PC-9 (cell line): ENCODE results near the gene NOSIP. TPM values are rescaled to one million over a fixed set of nuclear protein-coding genes. Genes with fewer than 3 reads are reported as not detected.

ENCODE experiments used
- BruUV-seq: library from RNA; stranded (reverse); fragments of 400-500 nt; replicated peaks from 2 replicates; lab custom pipeline; 2021; lab: Mats Ljungman, UMichigan
- CTCF ChIA-PET: fragments of 300-600 bp; sonication (Branson Sonifier 250); formaldehyde crosslinking; loops from one replicate; lab custom pipeline; 2022; ENCODE audit warnings: antibody characterized with exemption; lab: Charles Lee
- POLR2A ChIA-PET: fragments of 300-600 bp; sonication (Branson Sonifier 250); formaldehyde crosslinking; loops from one replicate; lab custom pipeline; 2022; ENCODE audit warnings: antibody characterized with exemption; ENCODE audit not compliant: unreplicated experiment; lab: Charles Lee
- DNase-seq, 2 experiments: peaks; one replicate each; pipeline versions ENCODE4 v3.0.0 to v3.0.0-alpha.2; 2015 to 2022; ENCODE audit warnings: mixed read lengths in 1 of 2
- H2AFZ ChIP-seq: fragments of 200-600 bp; sonication (generic); 2 replicates; pipeline ENCODE4 v1.8.1; 2017; ENCODE audit warnings: antibody characterized with exemption
- H3F3A ChIP-seq: fragments of 200-600 bp; sonication (generic); 2 replicates; pipeline ENCODE4 v1.8.1; 2017; ENCODE audit warnings: antibody characterized with exemption, mild to moderate bottlenecking, low read depth; ENCODE audit not compliant: insufficient read depth
- H3K27ac ChIP-seq: fragments of 200-600 bp; sonication (generic); 2 replicates; pipeline ENCODE4 v1.6.1; 2016; ENCODE audit warnings: mixed run types
- H3K27me3 ChIP-seq: fragments of 200-600 bp; sonication (generic); 2 replicates; pipeline ENCODE4 v1.6.1; 2016; ENCODE audit warnings: low read depth, mixed run types; ENCODE audit not compliant: insufficient read depth
- H3K36me3 ChIP-seq: fragments of 200-600 bp; sonication (generic); 2 replicates; pipeline ENCODE4 v1.6.1; 2016; ENCODE audit warnings: low read depth, mixed run types
- H3K4me1 ChIP-seq: fragments of 200-600 bp; sonication (generic); replicated peaks from 2 replicates; pipeline ENCODE4 v1.6.1; 2016; ENCODE audit warnings: mixed run types; ENCODE audit not compliant: insufficient read depth
- H3K4me2 ChIP-seq: fragments of 200-600 bp; sonication (generic); 2 replicates; pipeline ENCODE4 v1.6.1; 2017; ENCODE audit warnings: mixed run types
- H3K4me3 ChIP-seq: fragments of 200-600 bp; sonication (generic); 2 replicates; pipeline ENCODE4 v1.6.1; 2016; ENCODE audit warnings: mixed run types
- H3K79me2 ChIP-seq: fragments of 200-600 bp; sonication (generic); 2 replicates; pipeline ENCODE4 v1.6.1; 2017; ENCODE audit warnings: low read depth, mixed run types
- H3K9me2 ChIP-seq: fragments of 200-600 bp; sonication (generic); 2 replicates; pipeline ENCODE4 v1.8.1; 2017; ENCODE audit warnings: mild to moderate bottlenecking; ENCODE audit not compliant: insufficient read depth
- H3K9me3 ChIP-seq: fragments of 200-600 bp; sonication (generic); 2 replicates; pipeline ENCODE4 v1.8.1; 2016; ENCODE audit warnings: low read depth; ENCODE audit not compliant: insufficient read depth
- H4K20me1 ChIP-seq: fragments of 200-600 bp; sonication (generic); 2 replicates; pipeline ENCODE4 v1.8.1; 2017; ENCODE audit not compliant: insufficient read depth
- EZH2 ChIP-seq: fragments of 200-600 bp; sonication (generic); IDR thresholded peaks from 2 replicates; pipeline ENCODE4 v1.8.0; 2017; ENCODE audit warnings: antibody characterized with exemption, low read depth
- intact Hi-C: fragments of 100-400 bp; cut with micrococcal nuclease; formaldehyde crosslinking; loops from one replicate; pipeline ENCODE4 v1.10.0; 2022; ENCODE audit not compliant: unreplicated experiment
- total RNA-seq: library from RNA; stranded (reverse); gene quantifications from 2 replicates; pipeline ENCODE4 v1.2.3, GENCODE V29; 2021
- TF ChIP-seq, protein P1 (sequence below): fragments of 200-600 bp; sonication (generic); conservative IDR thresholded peaks from 2 replicates; pipeline ENCODE4 v1.6.1; 2017; ENCODE audit warnings: mixed run types, antibody characterized with exemption, mild to moderate bottlenecking, moderate library complexity

The NOSIP gene
- total RNA-seq, 1 experiment from 2014 or later, result 71.3 TPM

DNA sequence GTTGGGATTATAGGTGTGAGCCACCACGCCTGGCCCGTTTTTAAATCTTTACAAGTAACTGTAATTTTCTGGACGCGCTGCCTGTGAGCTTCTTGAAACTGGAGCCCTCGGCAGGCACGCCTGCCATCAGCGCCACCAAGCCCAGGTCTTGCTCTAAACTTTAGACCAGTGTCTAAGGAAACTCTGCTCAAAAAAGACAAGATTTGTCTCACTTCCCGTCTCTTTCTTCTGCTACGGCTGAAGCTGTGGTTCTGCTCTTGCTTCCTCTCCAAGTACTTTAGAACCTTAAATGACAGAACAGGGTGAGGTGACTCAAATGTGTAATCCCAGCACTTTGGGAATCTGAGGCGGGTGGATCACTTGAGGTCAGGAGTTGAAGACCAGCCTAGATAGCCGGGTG is 27.6 kb downstream of the NOSIP start:
- H3K9me2 ChIP-seq, result no peaks in the 10 kb centered on the region
- H3K27me3 ChIP-seq, result no peaks in the 10 kb centered on the region
- H2AFZ ChIP-seq, result no peak overlapping the region
- no TSS peak for BruUV-seq
- no peaks in the 10 kb centered on the region for H3K79me2 ChIP-seq
- no peak for DNase-seq
- ChIA-PET POLR2A (no interaction called here), CTCF (no interaction called here)
- H4K20me1 ChIP-seq, result no peaks in the 10 kb centered on the region
- TF ChIP-seq, protein P1, sequence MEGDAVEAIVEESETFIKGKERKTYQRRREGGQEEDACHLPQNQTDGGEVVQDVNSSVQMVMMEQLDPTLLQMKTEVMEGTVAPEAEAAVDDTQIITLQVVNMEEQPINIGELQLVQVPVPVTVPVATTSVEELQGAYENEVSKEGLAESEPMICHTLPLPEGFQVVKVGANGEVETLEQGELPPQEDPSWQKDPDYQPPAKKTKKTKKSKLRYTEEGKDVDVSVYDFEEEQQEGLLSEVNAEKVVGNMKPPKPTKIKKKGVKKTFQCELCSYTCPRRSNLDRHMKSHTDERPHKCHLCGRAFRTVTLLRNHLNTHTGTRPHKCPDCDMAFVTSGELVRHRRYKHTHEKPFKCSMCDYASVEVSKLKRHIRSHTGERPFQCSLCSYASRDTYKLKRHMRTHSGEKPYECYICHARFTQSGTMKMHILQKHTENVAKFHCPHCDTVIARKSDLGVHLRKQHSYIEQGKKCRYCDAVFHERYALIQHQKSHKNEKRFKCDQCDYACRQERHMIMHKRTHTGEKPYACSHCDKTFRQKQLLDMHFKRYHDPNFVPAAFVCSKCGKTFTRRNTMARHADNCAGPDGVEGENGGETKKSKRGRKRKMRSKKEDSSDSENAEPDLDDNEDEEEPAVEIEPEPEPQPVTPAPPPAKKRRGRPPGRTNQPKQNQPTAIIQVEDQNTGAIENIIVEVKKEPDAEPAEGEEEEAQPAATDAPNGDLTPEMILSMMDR, result no peak
- no peak for TF ChIP-seq EZH2
- H3F3A ChIP-seq, result peaks cover 30% of the 10 kb centered on the region
- H3K9me3 ChIP-seq, result no peaks in the 10 kb centered on the region
- no peaks in the 10 kb centered on the region for H3K4me1 ChIP-seq
- no peak overlapping the region for H3K4me3 ChIP-seq
- intact Hi-C loops, result no loop called here
- H3K4me2 ChIP-seq, result no peak overlapping the region
- H3K27ac ChIP-seq, result no peak overlapping the region
- no peaks in the 10 kb centered on the region for H3K36me3 ChIP-seq

DNA sequence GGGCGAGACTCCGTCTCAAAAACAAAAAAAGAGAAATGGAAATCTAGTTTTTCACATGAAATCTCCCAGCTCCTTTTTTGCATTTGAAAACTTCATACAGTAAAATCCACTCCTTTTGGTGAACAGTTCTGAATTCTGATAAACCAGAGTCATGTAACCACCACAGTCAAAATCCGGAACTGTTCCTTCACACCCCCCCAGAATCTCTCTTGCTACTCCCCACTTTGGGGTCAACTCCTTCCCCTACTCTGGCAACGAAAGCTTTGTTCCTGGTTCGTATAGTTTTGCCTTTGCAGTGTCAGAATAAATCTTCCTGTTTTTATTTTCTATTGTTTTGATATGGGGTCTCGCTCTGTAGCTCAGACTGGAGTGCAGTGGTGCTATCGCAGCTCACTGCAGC is 28.8 kb downstream of the NOSIP start:
- intact Hi-C loops, result no loop called here
- no peaks in the 10 kb centered on the region for H3K27me3 ChIP-seq
- peaks cover 5% of the 10 kb centered on the region for H3K4me1 ChIP-seq
- ChIA-PET CTCF (interaction anchor here (0.6 kb wide), 2 partner anchors 24 to 38 kb away, joined by 3 to 7 read pairs; partner anchors contain the start of gene RCN3), POLR2A (no interaction called here)
- no peak overlapping the region for H2AFZ ChIP-seq
- H3K79me2 ChIP-seq, result no peaks in the 10 kb centered on the region
- no peaks in the 10 kb centered on the region for H3K36me3 ChIP-seq
- H3K4me2 ChIP-seq, result no peak overlapping the region
- TF ChIP-seq EZH2, result no peak
- TF ChIP-seq, protein P1, result no peak
- H3F3A ChIP-seq, result peaks cover 39% of the 10 kb centered on the region
- H3K9me2 ChIP-seq, result no peaks in the 10 kb centered on the region
- no peak overlapping the region for H3K27ac ChIP-seq
- no peak overlapping the region for H3K4me3 ChIP-seq
- H4K20me1 ChIP-seq, result no peaks in the 10 kb centered on the region
- no peaks in the 10 kb centered on the region for H3K9me3 ChIP-seq
- DNase-seq, result no peak
- BruUV-seq, result no TSS peak

DNA sequence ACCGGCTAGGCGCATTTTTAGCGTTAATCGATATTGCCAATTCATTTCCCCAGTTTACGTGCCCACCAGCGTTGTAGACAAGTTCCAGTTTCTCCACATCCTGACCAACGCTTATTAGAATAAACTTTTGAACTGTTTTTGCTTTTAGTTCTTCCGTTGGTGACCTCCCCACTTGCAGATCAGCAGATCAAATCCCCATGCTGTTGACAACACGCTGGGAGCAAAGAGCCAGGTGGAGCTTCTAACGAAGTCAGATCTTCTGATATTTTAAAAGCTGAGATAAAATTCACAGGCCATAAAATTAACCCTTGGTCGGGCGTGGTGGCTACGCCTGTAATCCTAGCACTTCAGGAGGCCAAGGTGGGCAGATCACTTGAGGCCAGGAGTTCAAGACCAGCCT is 31.3 kb downstream of the NOSIP start:
- ChIA-PET CTCF (interaction anchor here (0.6 kb wide), 2 partner anchors 39 to 218 kb away, joined by 3 to 18 read pairs; partner anchors contain the start of gene AP2A1), POLR2A (interaction anchor here (0.8 kb wide), 1 partner anchor 557 kb away, joined by 3 read pairs; no protein-coding TSS in a partner anchor)
- H3K36me3 ChIP-seq, result no peaks in the 10 kb centered on the region
- no peak for TF ChIP-seq EZH2
- TF ChIP-seq, protein P1, result no peak
- H3K9me2 ChIP-seq, result no peaks in the 10 kb centered on the region
- H3F3A ChIP-seq, result peaks cover 29% of the 10 kb centered on the region
- no peak for DNase-seq
- H3K9me3 ChIP-seq, result no peaks in the 10 kb centered on the region
- H3K4me1 ChIP-seq, result peaks cover 11% of the 10 kb centered on the region
- H4K20me1 ChIP-seq, result no peaks in the 10 kb centered on the region
- no peak overlapping the region for H3K4me3 ChIP-seq
- H3K27ac ChIP-seq, result no peak overlapping the region
- intact Hi-C loops, result no loop called here
- no TSS peak for BruUV-seq
- 0 out of 2 replicates have a peak, but pooled peaks cover 2% of the 10 kb centered on the region for H3K27me3 ChIP-seq
- H3K4me2 ChIP-seq, result no peak overlapping the region
- no peak overlapping the region for H2AFZ ChIP-seq
- no peaks in the 10 kb centered on the region for H3K79me2 ChIP-seq
